Neural progenitor cell (in vitro differentiated cells): Measurements from ENCODE around the gene CFAP97D1. TPM values are rescaled to one million over a fixed set of nuclear protein-coding genes. Genes with fewer than 3 reads are reported as not detected.

ENCODE experiments used
- DNase-seq: peaks from one replicate; pipeline ENCODE4 v3.0.0-alpha.2; 2016; ENCODE audit warnings: low spot score
- H2AFZ ChIP-seq: fragments of 200-600 bp; sonication (generic); replicated peaks from 2 replicates; pipeline ENCODE4 v1.6.1; 2016; ENCODE audit warnings: antibody characterized with exemption
- H3F3A ChIP-seq: fragments of 200-600 bp; sonication (generic); 2 replicates; pipeline ENCODE4 v1.6.1; 2016; ENCODE audit warnings: antibody characterized with exemption, low read depth
- H3K27ac ChIP-seq: fragments of 200-600 bp; sonication (generic); 2 replicates; pipeline ENCODE4 v1.5.1; 2016; ENCODE audit warnings: mild to moderate bottlenecking
- H3K27me3 ChIP-seq: fragments of 200-600 bp; sonication (generic); 2 replicates; pipeline ENCODE4 v1.6.1; 2016; ENCODE audit warnings: mild to moderate bottlenecking, moderate library complexity
- H3K36me3 ChIP-seq: fragments of 200-600 bp; sonication (generic); 2 replicates; pipeline ENCODE4 v1.5.1; 2016
- H3K4me1 ChIP-seq: fragments of 200-600 bp; sonication (generic); 2 replicates; pipeline ENCODE4 v1.6.1; 2016; ENCODE audit warnings: mixed run types
- H3K4me2 ChIP-seq: fragments of 200-600 bp; sonication (generic); 2 replicates; pipeline ENCODE4 v1.6.1; 2016
- H3K4me3 ChIP-seq: fragments of 200-600 bp; sonication (generic); 2 replicates; pipeline ENCODE4 v1.5.1; 2016
- H3K79me2 ChIP-seq: fragments of 200-600 bp; sonication (generic); 2 replicates; pipeline ENCODE4 v1.6.1; 2016; ENCODE audit warnings: low read depth
- H3K9ac ChIP-seq: fragments of 200-600 bp; sonication (generic); 2 replicates; pipeline ENCODE4 v1.6.1; 2016
- H3K9me3 ChIP-seq: fragments of 200-600 bp; sonication (generic); 2 replicates; pipeline ENCODE4 v1.5.1; 2016; ENCODE audit warnings: low read depth
- H4K20me1 ChIP-seq: fragments of 200-600 bp; sonication (generic); 2 replicates; pipeline ENCODE4 v1.6.1; 2016; ENCODE audit warnings: low read depth
- H3K27ac Mint-ChIP-seq: 3 replicates; pipeline ENCODE4 v1.8.0; 2021; ENCODE audit warnings: mixed read lengths
- H3K27me3 Mint-ChIP-seq: 2 replicates; pipeline ENCODE4 v1.8.0; 2022; ENCODE audit warnings: low read depth, mild to moderate bottlenecking, inconsistent platforms, moderate library complexity, mixed read lengths; ENCODE audit not compliant: insufficient read depth
- H3K36me3 Mint-ChIP-seq: 3 replicates; pipeline ENCODE4 v1.8.0; 2021; ENCODE audit warnings: mixed read lengths
- H3K4me1 Mint-ChIP-seq: 3 replicates; pipeline ENCODE4 v1.8.0; 2021; ENCODE audit warnings: mixed read lengths
- H3K4me3 Mint-ChIP-seq: 3 replicates; pipeline ENCODE4 v1.8.0; 2021; ENCODE audit warnings: mild to moderate bottlenecking, moderate library complexity, mixed read lengths
- H3K9me3 Mint-ChIP-seq: 3 replicates; pipeline ENCODE4 v1.8.0; 2020; ENCODE audit warnings: mixed read lengths
- EZH2 ChIP-seq: fragments of 200-600 bp; sonication (generic); IDR thresholded peaks from 2 replicates; pipeline ENCODE4 v1.6.1; 2017; ENCODE audit warnings: antibody characterized with exemption, mild to moderate bottlenecking, moderate library complexity
- EZH2phosphoT487 ChIP-seq: fragments of 200-600 bp; sonication (generic); IDR thresholded peaks from 2 replicates; pipeline ENCODE4 v1.6.1; 2017; ENCODE audit warnings: antibody characterized with exemption
- total RNA-seq: library from RNA; depleted of rRNA; stranded (reverse); fragments of >200 nt; gene quantifications from 2 replicates; pipeline ENCODE4 v1.2.3, GENCODE V29; 2015; ENCODE audit warnings: low replicate concordance
- TF ChIP-seq, protein P1 (sequence below): fragments of 200-600 bp; sonication (generic); IDR thresholded peaks from 2 replicates; pipeline ENCODE4 v1.5.1; 2017; ENCODE audit warnings: antibody characterized with exemption, mild to moderate bottlenecking

The CFAP97D1 gene
- total RNA-seq, 1 donor from 2014 or later, result not detected

DNA sequence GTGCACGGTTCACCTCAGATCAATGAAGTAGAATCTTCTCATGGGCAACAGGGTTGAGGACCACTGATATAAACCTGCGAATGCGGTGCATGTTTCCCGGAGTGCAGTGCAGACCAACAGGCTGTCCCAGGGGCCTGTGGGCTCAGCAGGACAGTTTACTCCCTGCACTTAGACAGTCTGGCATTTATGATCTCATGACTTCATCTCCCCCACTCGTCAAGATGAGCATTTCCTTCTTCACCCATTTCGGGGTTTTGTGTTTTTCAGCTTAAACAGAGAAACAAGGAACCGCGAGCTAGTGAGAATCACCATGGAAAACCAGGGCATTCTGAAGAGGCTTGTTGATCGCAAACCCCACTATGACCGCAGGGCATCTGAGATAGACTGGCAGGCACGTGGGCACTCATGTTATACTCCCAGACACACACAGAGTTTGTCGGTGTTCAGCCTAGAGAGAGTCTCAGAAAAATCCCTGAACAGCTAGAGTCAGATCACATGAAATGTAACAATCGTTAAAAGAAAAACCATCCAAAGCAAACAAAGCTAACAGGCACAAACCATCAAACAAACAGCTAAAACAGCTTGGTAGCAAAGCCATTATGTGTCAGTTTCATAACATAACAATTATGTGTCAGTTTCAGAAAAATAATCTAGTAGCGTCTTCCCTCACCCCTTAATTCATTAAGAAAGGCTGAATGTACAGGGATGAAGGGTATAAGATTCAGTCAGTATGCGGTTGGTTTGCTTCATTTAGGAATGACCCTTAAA, 2.9 kb downstream of the CFAP97D1 start:
- Histone ChIP-seq H3K27me3 (peaks cover 37% of the 10 kb centered on the region), H3K4me1 (peaks cover 5% of the 10 kb centered on the region), H3K9me3 (no peaks in the 10 kb centered on the region), H2AFZ (no peak overlapping the region), H3F3A (peaks cover 7% of the 10 kb centered on the region), H3K79me2 (no peaks in the 10 kb centered on the region), H3K36me3 (no peaks in the 10 kb centered on the region), H3K27ac (no peak overlapping the region), H3K9ac (no peak overlapping the region), H4K20me1 (no peaks in the 10 kb centered on the region), H3K4me2 (no peak overlapping the region), H3K4me3 (no peak overlapping the region)
- Mint-ChIP-seq H3K9me3 (no peaks in the 10 kb centered on the region), H3K27me3 (peaks cover 5% of the 10 kb centered on the region), H3K36me3 (no peaks in the 10 kb centered on the region), H3K27ac (no peak overlapping the region), H3K4me3 (no peak overlapping the region), H3K4me1 (peaks cover 3% of the 10 kb centered on the region)
- TF ChIP-seq, protein P1, sequence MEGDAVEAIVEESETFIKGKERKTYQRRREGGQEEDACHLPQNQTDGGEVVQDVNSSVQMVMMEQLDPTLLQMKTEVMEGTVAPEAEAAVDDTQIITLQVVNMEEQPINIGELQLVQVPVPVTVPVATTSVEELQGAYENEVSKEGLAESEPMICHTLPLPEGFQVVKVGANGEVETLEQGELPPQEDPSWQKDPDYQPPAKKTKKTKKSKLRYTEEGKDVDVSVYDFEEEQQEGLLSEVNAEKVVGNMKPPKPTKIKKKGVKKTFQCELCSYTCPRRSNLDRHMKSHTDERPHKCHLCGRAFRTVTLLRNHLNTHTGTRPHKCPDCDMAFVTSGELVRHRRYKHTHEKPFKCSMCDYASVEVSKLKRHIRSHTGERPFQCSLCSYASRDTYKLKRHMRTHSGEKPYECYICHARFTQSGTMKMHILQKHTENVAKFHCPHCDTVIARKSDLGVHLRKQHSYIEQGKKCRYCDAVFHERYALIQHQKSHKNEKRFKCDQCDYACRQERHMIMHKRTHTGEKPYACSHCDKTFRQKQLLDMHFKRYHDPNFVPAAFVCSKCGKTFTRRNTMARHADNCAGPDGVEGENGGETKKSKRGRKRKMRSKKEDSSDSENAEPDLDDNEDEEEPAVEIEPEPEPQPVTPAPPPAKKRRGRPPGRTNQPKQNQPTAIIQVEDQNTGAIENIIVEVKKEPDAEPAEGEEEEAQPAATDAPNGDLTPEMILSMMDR, result no peak
- TF ChIP-seq EZH2phosphoT487, result no peak
- no peak for TF ChIP-seq EZH2
- DNase-seq, result no peak

DNA sequence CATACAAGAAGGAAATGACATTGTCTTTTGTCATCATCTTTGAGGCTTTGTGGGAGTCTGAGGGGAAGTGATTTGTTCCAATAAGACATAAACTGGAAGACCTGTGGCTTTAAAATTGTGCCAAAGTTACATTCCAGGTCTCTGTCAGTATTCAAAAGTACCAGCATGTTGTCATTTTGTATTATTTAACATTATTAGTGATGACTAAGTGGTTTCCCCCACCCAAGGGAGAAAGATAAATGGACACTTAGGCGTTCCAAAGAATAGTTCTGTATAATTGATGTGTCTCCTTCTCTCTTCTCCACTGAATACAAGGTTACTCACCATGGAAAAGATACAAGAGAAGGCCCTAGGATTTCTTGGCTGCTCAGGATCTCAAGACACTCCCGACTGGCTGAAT, 3.8 kb downstream of the CFAP97D1 start:
- H3K9ac ChIP-seq, result no peak overlapping the region
- H2AFZ ChIP-seq, result no peak overlapping the region

DNA sequence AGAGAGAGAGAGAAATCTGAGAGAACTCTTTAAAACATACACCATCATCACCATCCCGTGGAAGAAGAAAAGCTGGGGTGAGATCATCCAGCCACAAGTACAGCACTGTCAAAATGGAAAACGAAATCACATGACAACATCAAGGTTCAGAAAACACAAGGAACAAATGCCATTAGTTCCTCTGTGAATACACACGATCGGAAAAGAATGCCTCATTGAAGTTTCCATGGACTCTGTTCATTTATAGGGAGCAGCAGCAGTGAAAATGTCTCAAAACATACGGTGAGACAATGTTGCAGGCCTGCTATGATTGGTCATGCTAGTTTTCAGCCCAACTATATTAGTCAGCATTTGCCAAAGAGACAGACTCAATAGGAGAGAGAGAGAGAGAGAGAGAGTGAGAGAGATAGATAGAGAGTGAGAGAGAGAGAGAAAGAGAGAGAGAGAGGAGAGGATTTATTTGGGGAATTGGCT, 4.4 kb downstream of the CFAP97D1 start:
- Histone ChIP-seq H3K4me2 (no peak overlapping the region), H3K79me2 (no peaks in the 10 kb centered on the region), H3K27ac (no peak overlapping the region), H3K9ac (no peak overlapping the region), H3K4me3 (no peak overlapping the region), H3K36me3 (no peaks in the 10 kb centered on the region), H3K4me1 (peaks cover under 1% of the 10 kb centered on the region), H3F3A (peaks cover 3% of the 10 kb centered on the region), H4K20me1 (no peaks in the 10 kb centered on the region), H3K27me3 (peaks cover 29% of the 10 kb centered on the region), H2AFZ (no peak overlapping the region), H3K9me3 (no peaks in the 10 kb centered on the region)
- no peak for DNase-seq
- peaks cover 5% of the 10 kb centered on the region for H3K27me3 Mint-ChIP-seq
- no peak overlapping the region for H3K4me3 Mint-ChIP-seq
- H3K27ac Mint-ChIP-seq, result no peak overlapping the region
- H3K9me3 Mint-ChIP-seq, result no peaks in the 10 kb centered on the region
- H3K36me3 Mint-ChIP-seq, result no peaks in the 10 kb centered on the region
- no peaks in the 10 kb centered on the region for H3K4me1 Mint-ChIP-seq
- TF ChIP-seq, protein P1, result no peak
- TF ChIP-seq EZH2 (no peak), EZH2phosphoT487 (no peak)

More for the DNA sequence above, 3.8 kb downstream of the CFAP97D1 start:
- DNase-seq, result no peak
- Histone ChIP-seq H3K4me1 (peaks cover 5% of the 10 kb centered on the region), H3K27me3 (peaks cover 35% of the 10 kb centered on the region), H3F3A (peaks cover 7% of the 10 kb centered on the region), H3K36me3 (no peaks in the 10 kb centered on the region), H3K27ac (no peak overlapping the region), H3K79me2 (no peaks in the 10 kb centered on the region), H4K20me1 (no peaks in the 10 kb centered on the region), H3K4me2 (no peak overlapping the region), H3K4me3 (no peak overlapping the region), H3K9me3 (no peaks in the 10 kb centered on the region)
- Mint-ChIP-seq H3K27me3 (peaks cover 5% of the 10 kb centered on the region), H3K36me3 (no peaks in the 10 kb centered on the region), H3K4me3 (no peak overlapping the region), H3K4me1 (peaks cover 3% of the 10 kb centered on the region), H3K9me3 (no peaks in the 10 kb centered on the region), H3K27ac (no peak overlapping the region)
- TF ChIP-seq, protein P1, result no peak
- TF ChIP-seq EZH2phosphoT487, result no peak
- no peak for TF ChIP-seq EZH2
